WTC11 (cell line): ENCODE measurements around the gene PERP. TPM values are rescaled to one million over a fixed set of nuclear protein-coding genes. Genes with fewer than 3 reads are reported as not detected.

ENCODE experiments used
- ATAC-seq: fragments of 200-7000 bp; cut with Tn5 transposase; 2 replicates; pipeline ENCODE4 v1.10.0; 2021; ENCODE audit warnings: mild to moderate bottlenecking, moderate library complexity
- CTCF ChIA-PET: fragments of 300-600 bp; sonication (Branson Sonifier 250); formaldehyde crosslinking; loops from one replicate; lab custom pipeline; 2021; ENCODE audit warnings: antibody characterized with exemption; lab: Charles Lee
- POLR2A ChIA-PET: fragments of 350-600 bp; sonication (Branson Sonifier 250); formaldehyde crosslinking; loops from one replicate; lab custom pipeline; 2021; ENCODE audit warnings: antibody characterized with exemption; lab: Charles Lee
- DNase-seq: peaks from one replicate; pipeline ENCODE4 v3.0.0; 2021; ENCODE audit warnings: low spot score
- H3K27ac Mint-ChIP-seq: 2 replicates; pipeline ENCODE4 v1.8.0; 2021; ENCODE audit warnings: mixed read lengths
- H3K27me3 Mint-ChIP-seq: 2 replicates; pipeline ENCODE4 v1.8.0; 2021; ENCODE audit warnings: low read depth, mild to moderate bottlenecking, moderate library complexity, mixed read lengths
- H3K36me3 Mint-ChIP-seq: 2 replicates; pipeline ENCODE4 v1.8.0; 2021; ENCODE audit warnings: mixed read lengths
- H3K4me1 Mint-ChIP-seq: 2 replicates; pipeline ENCODE4 v1.8.0; 2022; ENCODE audit warnings: mixed read lengths
- H3K4me3 Mint-ChIP-seq: 2 replicates; pipeline ENCODE4 v1.8.0; 2021; ENCODE audit warnings: mild to moderate bottlenecking, moderate library complexity, mixed read lengths
- H3K9me3 Mint-ChIP-seq: 2 replicates; pipeline ENCODE4 v1.8.0; 2021; ENCODE audit warnings: mixed read lengths
- ATF1 ChIP-seq: sonication (generic); formaldehyde crosslinking; IDR thresholded peaks from 2 replicates; pipeline ENCODE4 v1.8.1; 2023; ENCODE audit warnings: mild to moderate bottlenecking, moderate library complexity, missing genetic modification reagents
- ATF6 ChIP-seq: sonication (generic); formaldehyde crosslinking; IDR thresholded peaks from 2 replicates; pipeline ENCODE4 v1.8.1; 2023; ENCODE audit warnings: mild to moderate bottlenecking, missing genetic modification reagents
- E2F1 ChIP-seq: sonication (generic); formaldehyde crosslinking; IDR thresholded peaks from 2 replicates; pipeline ENCODE4 v1.8.0; 2022; ENCODE audit warnings: mild to moderate bottlenecking, missing genetic modification reagents
- HMGA2 ChIP-seq: fragments of 250-450 bp; sonication (Bioruptor Pico); IDR thresholded peaks from 2 replicates; pipeline ENCODE4 v1.4.0; 2021; ENCODE audit warnings: mild to moderate bottlenecking, moderate library complexity
- HMGXB4 ChIP-seq: sonication (generic); formaldehyde crosslinking; IDR thresholded peaks from 2 replicates; pipeline ENCODE4 v1.8.1; 2023; ENCODE audit warnings: mild to moderate bottlenecking, moderate library complexity, missing genetic modification reagents
- JUN ChIP-seq: sonication (generic); formaldehyde crosslinking; IDR thresholded peaks from 2 replicates; pipeline ENCODE4 v1.8.0; 2023; ENCODE audit warnings: mild to moderate bottlenecking, missing genetic modification reagents
- MXD4 ChIP-seq: fragments of 250-450 bp; sonication (Bioruptor Pico); IDR thresholded peaks from 2 replicates; pipeline ENCODE4 v1.8.0; 2021; ENCODE audit warnings: mild to moderate bottlenecking, moderate library complexity, borderline replicate concordance
- MYBL2 ChIP-seq: sonication (generic); formaldehyde crosslinking; IDR thresholded peaks from 2 replicates; pipeline ENCODE4 v1.8.1; 2023; ENCODE audit warnings: mild to moderate bottlenecking, moderate library complexity, missing genetic modification reagents
- NFE2L1 ChIP-seq: sonication (generic); formaldehyde crosslinking; IDR thresholded peaks from 2 replicates; pipeline ENCODE4 v1.8.1; 2023; ENCODE audit warnings: missing genetic modification reagents
- NFYB ChIP-seq: sonication (generic); formaldehyde crosslinking; conservative IDR thresholded peaks from 2 replicates; pipeline ENCODE4 v1.8.0; 2022; ENCODE audit warnings: low read depth, missing genetic modification reagents
- NR3C1 ChIP-seq: sonication (generic); formaldehyde crosslinking; conservative IDR thresholded peaks from 2 replicates; pipeline ENCODE4 v1.8.1; 2023; ENCODE audit warnings: low read depth, mild to moderate bottlenecking, missing genetic modification reagents
- OVOL2 ChIP-seq: fragments of 250-450 bp; sonication (Bioruptor Pico); IDR thresholded peaks from 2 replicates; pipeline ENCODE4 v1.9.0; 2021; ENCODE audit warnings: mild to moderate bottlenecking, borderline replicate concordance
- TP53 ChIP-seq: sonication (generic); formaldehyde crosslinking; IDR thresholded peaks from 2 replicates; pipeline ENCODE4 v1.8.1; 2023; ENCODE audit warnings: mild to moderate bottlenecking, missing genetic modification reagents
- USF1 ChIP-seq: sonication (generic); formaldehyde crosslinking; IDR thresholded peaks from 2 replicates; pipeline ENCODE4 v1.8.0; 2022; ENCODE audit warnings: mild to moderate bottlenecking, missing genetic modification reagents
- USF2 ChIP-seq: sonication (generic); formaldehyde crosslinking; IDR thresholded peaks from 2 replicates; pipeline ENCODE4 v1.8.1; 2023; ENCODE audit warnings: mild to moderate bottlenecking, missing genetic modification reagents, moderate library complexity
- ZNF121 ChIP-seq: sonication (generic); formaldehyde crosslinking; IDR thresholded peaks from 2 replicates; pipeline ENCODE4 v1.8.0; 2023; ENCODE audit warnings: missing genetic modification reagents
- ZNF263 ChIP-seq: sonication (generic); formaldehyde crosslinking; IDR thresholded peaks from 2 replicates; pipeline ENCODE4 v1.8.1; 2022; ENCODE audit warnings: low read depth, mild to moderate bottlenecking, moderate library complexity, missing genetic modification reagents
- ZNF317 ChIP-seq: sonication (generic); formaldehyde crosslinking; IDR thresholded peaks from 2 replicates; pipeline ENCODE4 v1.8.1; 2023; ENCODE audit warnings: low read depth, mild to moderate bottlenecking, moderate library complexity, missing genetic modification reagents, borderline replicate concordance
- ZNF396 ChIP-seq: fragments of 250-450 bp; sonication (Bioruptor Pico); IDR thresholded peaks from 2 replicates; pipeline ENCODE4 v1.8.0; 2021; ENCODE audit warnings: mild to moderate bottlenecking, moderate library complexity, borderline replicate concordance
- ZNF416 ChIP-seq: fragments of 250-450 bp; sonication (Bioruptor Pico); IDR thresholded peaks from 2 replicates; pipeline ENCODE4 v1.9.0; 2021; ENCODE audit warnings: mild to moderate bottlenecking, inconsistent platforms
- ZNF423 ChIP-seq: fragments of 250-450 bp; sonication (Bioruptor Pico); IDR thresholded peaks from 2 replicates; pipeline ENCODE4 v2.1.2; 2022; ENCODE audit warnings: mild to moderate bottlenecking, moderate library complexity
- total RNA-seq: library from RNA; stranded (reverse); gene quantifications from 3 replicates; pipeline ENCODE4 v1.2.3, GENCODE V29; 2021

PERP gene
- total RNA-seq, 1 experiment from 2014 or later, result 26.9 TPM

GRCh38 chr6:138142806-138143205, 35.6 kb upstream of the PERP start:
- peaks cover 1% of the 10 kb centered on the region; the same call in 1 of the 2 replicates for H3K4me1 Mint-ChIP-seq
- H3K27me3 Mint-ChIP-seq, result no peaks in the 10 kb centered on the region
- DNase-seq (no peak), ATAC-seq (no peak)
- TF ChIP-seq ZNF263 (CRISPR knock-in tag) (no peak), TP53 (CRISPR knock-in tag) (no peak), E2F1 (CRISPR knock-in tag) (no peak)
- H3K4me3 Mint-ChIP-seq, result no peak overlapping the region
- CTCF ChIA-PET, result interaction anchor here (1.4 kb wide), 1 partner anchor 68 kb away, joined by 5 read pairs; no protein-coding TSS in a partner anchor
- POLR2A ChIA-PET, result no interaction called here
- no peak overlapping the region for H3K27ac Mint-ChIP-seq
- peaks cover 1% of the 10 kb centered on the region; the same call in 1 of the 2 replicates for H3K9me3 Mint-ChIP-seq
- no peaks in the 10 kb centered on the region for H3K36me3 Mint-ChIP-seq

- Mint-ChIP-seq H3K27ac (no peak overlapping the region), H3K36me3 (no peaks in the 10 kb centered on the region), H3K4me1 (peaks cover 5% of the 10 kb centered on the region; the same call in 1 of the 2 replicates), H3K4me3 (no peak overlapping the region), H3K27me3 (no peaks in the 10 kb centered on the region), H3K9me3 (peaks cover 13% of the 10 kb centered on the region)
- ATAC-seq, result peak; percentile 89
- ChIA-PET POLR2A (no interaction called here), CTCF (interaction anchor here (0.6 to 1.6 kb wide), 3 partner anchors 54 to 149 kb away, joined by 3 to 15 read pairs (median 3); no protein-coding TSS in a partner anchor)
- peak; percentile 60; the same call in 1 of the 2 replicates for TF ChIP-seq USF1 (CRISPR knock-in tag)
- no peak for TF ChIP-seq ZNF317
- TF ChIP-seq USF2 (CRISPR knock-in tag), result peak; percentile 66; the same call in 1 of the 2 replicates
- no peak for TF ChIP-seq NR3C1 (CRISPR knock-in tag)
- DNase-seq, result peak; percentile 25
Observed at GRCh38 chr6:138129190-138129589, 22.0 kb upstream of the PERP start.

GRCh38 chr6:138128096-138128495, 20.9 kb upstream of the PERP start:
- peaks cover 5% of the 10 kb centered on the region; the same call in 1 of the 2 replicates for H3K4me1 Mint-ChIP-seq
- no peak for ATAC-seq
- H3K36me3 Mint-ChIP-seq, result no peaks in the 10 kb centered on the region
- H3K27ac Mint-ChIP-seq, result no peak overlapping the region
- peaks cover 11% of the 10 kb centered on the region for H3K9me3 Mint-ChIP-seq
- no peak overlapping the region for H3K4me3 Mint-ChIP-seq
- POLR2A ChIA-PET, result no interaction called here
- CTCF ChIA-PET, result no interaction called here
- DNase-seq, result no peak
- no peak for TF ChIP-seq ZNF423
- TF ChIP-seq NFE2L1 (CRISPR knock-in tag), result no peak
- TF ChIP-seq ZNF416 (CRISPR knock-in tag), result no peak
- no peak for TF ChIP-seq HMGA2 (CRISPR knock-in tag)
- no peak for TF ChIP-seq ZNF121 (CRISPR knock-in tag)
- no peak for TF ChIP-seq MXD4 (CRISPR knock-in tag)
- TF ChIP-seq NFYB (CRISPR knock-in tag), result no peak
- TF ChIP-seq ATF1 (CRISPR knock-in tag), result no peak
- no peak for TF ChIP-seq USF2 (CRISPR knock-in tag)
- no peak for TF ChIP-seq MYBL2
- no peaks in the 10 kb centered on the region for H3K27me3 Mint-ChIP-seq

GRCh38 chr6:138124096-138124495, 16.9 kb upstream of the PERP start:
- peaks cover 4% of the 10 kb centered on the region for H3K36me3 Mint-ChIP-seq
- no peak overlapping the region for H3K4me3 Mint-ChIP-seq
- H3K9me3 Mint-ChIP-seq, result peaks cover 17% of the 10 kb centered on the region
- H3K27ac Mint-ChIP-seq, result no peak overlapping the region
- ChIA-PET CTCF (no interaction called here), POLR2A (no interaction called here)
- peaks cover 5% of the 10 kb centered on the region; the same call in 1 of the 2 replicates for H3K4me1 Mint-ChIP-seq
- no peak for DNase-seq
- no peak for ATAC-seq
- H3K27me3 Mint-ChIP-seq, result no peaks in the 10 kb centered on the region
- no peak for TF ChIP-seq HMGXB4 (CRISPR knock-in tag)
- no peak for TF ChIP-seq ATF6 (CRISPR knock-in tag)
- no peak for TF ChIP-seq MYBL2
- TF ChIP-seq OVOL2 (CRISPR knock-in tag), result no peak
- TF ChIP-seq HMGA2 (CRISPR knock-in tag), result no peak
- no peak for TF ChIP-seq E2F1 (CRISPR knock-in tag)
- TF ChIP-seq TP53 (CRISPR knock-in tag), result no peak
- TF ChIP-seq ZNF396, result no peak
- no peak for TF ChIP-seq JUN (CRISPR knock-in tag)
